Epithelial cell of proximal tubule (primary cell): ENCODE results near the gene HES4. TPM values are rescaled to one million over a fixed set of nuclear protein-coding genes. Genes with fewer than 3 reads are reported as not detected.

Experiments
- DNase-seq: peaks from one replicate; pipeline ENCODE4 v3.0.0-alpha.2; 2011; ENCODE audit warnings: low read depth
- H3K4me3 ChIP-seq: 2 replicates; pipeline ENCODE4 v1.5.1; 2011; ENCODE audit warnings: low read depth, mild to moderate bottlenecking, low read length
- total RNA-seq: library from RNA; depleted of rRNA; stranded (reverse); fragments of >200 nt; gene quantifications from 2 replicates; pipeline ENCODE4 v1.2.3, GENCODE V29; 2015
- TF ChIP-seq, protein P1 (sequence below): conservative IDR thresholded peaks from 2 replicates; pipeline ENCODE4 v1.5.1; 2012; ENCODE audit warnings: low read depth, mild to moderate bottlenecking, low read length

The HES4 gene
- total RNA-seq, 1 donor from 2014 or later = 193 TPM

DNA sequence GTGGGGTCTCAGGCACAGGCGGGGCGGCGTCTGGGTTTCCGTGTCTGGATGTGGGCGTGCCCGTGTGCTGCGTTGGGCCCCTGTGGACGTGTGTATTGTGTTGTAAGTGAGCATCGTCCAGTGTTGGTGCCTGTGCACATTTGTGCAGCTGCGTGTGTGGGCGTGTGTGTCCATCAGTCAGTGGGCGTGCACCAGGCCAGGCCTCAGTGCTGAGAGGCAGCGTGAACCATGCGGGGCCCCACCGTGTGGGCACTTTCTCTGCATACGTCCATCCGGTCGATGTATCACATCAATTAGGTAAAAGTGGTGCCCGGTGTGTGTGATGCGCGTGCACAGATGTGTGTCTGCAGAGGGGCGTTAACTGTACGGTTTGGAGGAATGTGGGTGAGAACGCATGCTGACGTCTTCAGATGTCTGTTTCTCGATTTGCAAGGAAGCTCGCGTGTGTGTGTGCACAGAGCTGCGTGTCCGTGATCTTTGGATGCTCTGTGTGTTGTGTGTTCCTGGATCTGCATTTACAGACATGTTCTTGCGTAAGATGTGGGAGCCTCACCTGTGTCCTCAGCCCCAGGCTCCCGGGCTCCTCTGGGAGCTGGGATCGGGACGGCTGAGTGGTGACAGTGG, 44.7 kb upstream of the HES4 start:
- H3K4me3 ChIP-seq = no peak overlapping the region
- DNase-seq = no peak
- TF ChIP-seq, protein P1, sequence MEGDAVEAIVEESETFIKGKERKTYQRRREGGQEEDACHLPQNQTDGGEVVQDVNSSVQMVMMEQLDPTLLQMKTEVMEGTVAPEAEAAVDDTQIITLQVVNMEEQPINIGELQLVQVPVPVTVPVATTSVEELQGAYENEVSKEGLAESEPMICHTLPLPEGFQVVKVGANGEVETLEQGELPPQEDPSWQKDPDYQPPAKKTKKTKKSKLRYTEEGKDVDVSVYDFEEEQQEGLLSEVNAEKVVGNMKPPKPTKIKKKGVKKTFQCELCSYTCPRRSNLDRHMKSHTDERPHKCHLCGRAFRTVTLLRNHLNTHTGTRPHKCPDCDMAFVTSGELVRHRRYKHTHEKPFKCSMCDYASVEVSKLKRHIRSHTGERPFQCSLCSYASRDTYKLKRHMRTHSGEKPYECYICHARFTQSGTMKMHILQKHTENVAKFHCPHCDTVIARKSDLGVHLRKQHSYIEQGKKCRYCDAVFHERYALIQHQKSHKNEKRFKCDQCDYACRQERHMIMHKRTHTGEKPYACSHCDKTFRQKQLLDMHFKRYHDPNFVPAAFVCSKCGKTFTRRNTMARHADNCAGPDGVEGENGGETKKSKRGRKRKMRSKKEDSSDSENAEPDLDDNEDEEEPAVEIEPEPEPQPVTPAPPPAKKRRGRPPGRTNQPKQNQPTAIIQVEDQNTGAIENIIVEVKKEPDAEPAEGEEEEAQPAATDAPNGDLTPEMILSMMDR = no peak

DNA sequence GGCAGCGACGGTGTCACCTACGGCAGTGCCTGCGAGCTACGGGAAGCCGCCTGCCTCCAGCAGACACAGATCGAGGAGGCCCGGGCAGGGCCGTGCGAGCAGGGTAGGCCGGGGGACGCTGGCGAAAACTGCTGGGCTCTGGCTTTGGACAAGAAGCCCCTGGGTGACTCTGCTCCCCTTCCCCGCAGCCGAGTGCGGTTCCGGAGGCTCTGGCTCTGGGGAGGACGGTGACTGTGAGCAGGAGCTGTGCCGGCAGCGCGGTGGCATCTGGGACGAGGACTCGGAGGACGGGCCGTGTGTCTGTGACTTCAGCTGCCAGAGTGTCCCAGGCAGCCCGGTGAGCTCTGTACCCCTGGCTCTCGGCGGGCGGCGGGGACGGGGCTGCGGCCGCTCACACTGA, 44.0 kb upstream of the HES4 start:
- no peak for DNase-seq
- no peak overlapping the region for H3K4me3 ChIP-seq
- TF ChIP-seq, protein P1 = no peak

DNA sequence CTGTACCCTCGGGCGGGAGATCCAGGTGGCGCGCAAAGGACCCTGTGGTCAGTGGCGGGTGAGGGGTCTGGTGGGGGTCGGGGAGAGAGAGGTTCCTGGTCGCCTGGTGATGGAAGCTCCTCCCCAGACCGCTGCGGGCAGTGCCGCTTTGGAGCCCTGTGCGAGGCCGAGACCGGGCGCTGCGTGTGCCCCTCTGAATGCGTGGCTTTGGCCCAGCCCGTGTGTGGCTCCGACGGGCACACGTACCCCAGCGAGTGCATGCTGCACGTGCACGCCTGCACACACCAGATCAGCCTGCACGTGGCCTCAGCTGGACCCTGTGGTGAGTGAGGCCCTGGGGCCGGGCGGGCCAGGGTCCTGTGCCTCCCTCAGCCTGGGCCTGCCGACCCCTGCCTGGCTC, 43.5 kb upstream of the HES4 start:
- TF ChIP-seq, protein P1 = no peak
- H3K4me3 ChIP-seq = no peak overlapping the region
- no peak for DNase-seq

DNA sequence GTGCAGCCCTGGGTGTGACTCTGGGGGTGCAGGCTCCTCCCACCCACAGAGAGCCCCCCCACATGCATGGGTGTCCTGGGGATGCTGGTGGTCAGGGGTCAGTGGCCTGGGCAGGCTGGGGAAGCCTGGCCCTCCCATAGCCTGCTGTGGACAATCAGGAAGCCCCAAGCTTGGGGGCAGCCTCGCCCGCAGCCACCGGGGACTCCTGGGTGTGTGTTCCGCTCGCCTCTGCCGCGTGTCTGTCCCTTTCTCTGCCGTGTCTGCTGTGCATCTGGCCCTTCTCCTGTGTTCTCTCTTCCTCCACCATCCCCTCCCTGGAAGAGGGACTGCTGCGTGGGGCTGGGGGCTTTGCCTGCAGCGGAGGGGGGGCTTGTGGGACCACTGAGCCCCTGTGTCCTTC, 42.9 kb upstream of the HES4 start:
- no peak overlapping the region for H3K4me3 ChIP-seq
- TF ChIP-seq, protein P1 = no peak
- no peak for DNase-seq

DNA sequence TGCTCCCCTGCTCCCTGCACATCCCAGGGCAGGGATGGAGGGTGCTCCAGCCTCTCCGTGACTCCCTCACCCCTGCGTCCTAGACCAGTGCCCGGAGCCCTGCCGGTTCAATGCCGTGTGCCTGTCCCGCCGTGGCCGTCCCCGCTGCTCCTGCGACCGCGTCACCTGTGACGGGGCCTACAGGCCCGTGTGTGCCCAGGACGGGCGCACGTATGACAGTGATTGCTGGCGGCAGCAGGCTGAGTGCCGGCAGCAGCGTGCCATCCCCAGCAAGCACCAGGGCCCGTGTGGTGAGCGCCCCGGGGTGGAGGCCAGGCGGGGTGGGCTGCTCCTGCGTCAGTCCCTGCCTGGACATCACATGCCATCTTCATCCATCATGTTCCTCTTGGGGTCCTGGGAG, 42.0 kb upstream of the HES4 start:
- TF ChIP-seq, protein P1 = no peak
- H3K4me3 ChIP-seq = no peak overlapping the region
- no peak for DNase-seq

DNA sequence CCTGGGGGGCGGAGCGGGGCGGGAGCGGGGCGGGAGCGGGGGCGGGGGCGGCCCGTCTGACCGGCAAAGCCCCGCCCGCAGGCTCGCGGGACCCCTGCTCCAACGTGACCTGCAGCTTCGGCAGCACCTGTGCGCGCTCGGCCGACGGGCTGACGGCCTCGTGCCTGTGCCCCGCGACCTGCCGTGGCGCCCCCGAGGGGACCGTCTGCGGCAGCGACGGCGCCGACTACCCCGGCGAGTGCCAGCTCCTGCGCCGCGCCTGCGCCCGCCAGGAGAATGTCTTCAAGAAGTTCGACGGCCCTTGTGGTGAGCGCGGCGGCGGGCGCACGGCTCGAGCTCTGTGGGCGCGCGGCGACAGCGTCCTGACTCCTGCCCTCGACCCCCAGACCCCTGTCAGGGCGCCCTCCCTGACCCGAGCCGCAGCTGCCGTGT, 41.2 kb upstream of the HES4 start:
- DNase-seq = no peak
- TF ChIP-seq, protein P1 = no peak
- H3K4me3 ChIP-seq = no peak overlapping the region
